GF-D8 (cell line): ENCODE data around the gene SLC24A3.

Source experiments
- DNase-seq: peaks from one replicate; lab custom pipeline; 2025; lab: John Stamatoyannopoulos, UW

SLC24A3 gene

DNA sequence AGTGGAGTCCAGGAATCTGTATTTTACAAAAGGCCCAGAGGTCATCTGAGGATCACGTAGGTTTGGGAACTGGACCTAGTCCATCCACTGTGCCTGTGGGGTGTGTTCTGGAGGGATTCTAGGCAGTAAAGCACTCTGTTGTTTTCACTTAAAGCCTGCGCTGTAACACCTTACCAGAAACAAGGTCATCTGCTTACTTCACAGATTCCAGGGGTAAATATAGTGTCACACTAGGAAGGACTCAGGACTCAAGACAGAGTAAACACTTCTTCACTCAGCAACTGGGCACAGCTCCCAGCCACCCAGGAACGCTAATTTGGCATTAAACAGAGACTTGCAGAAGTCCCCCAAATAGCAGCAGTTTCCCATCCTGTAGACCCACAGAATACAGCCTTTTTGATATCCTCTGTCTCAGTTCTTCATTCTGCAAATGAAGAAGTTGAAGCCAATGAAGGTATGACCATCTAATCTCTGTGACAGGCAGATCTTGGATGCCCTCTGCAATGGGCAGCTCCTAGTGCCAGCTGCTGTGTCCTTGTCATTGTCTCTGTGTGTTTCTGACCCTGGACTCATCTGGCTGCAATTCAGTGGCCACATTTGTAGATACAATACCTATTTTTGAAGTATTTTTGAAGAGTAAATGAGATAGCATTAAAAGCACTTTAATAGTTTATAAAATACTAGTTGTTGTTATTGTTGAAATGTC is 129.1 kb downstream of the SLC24A3 start:
- no peak for DNase-seq

DNA sequence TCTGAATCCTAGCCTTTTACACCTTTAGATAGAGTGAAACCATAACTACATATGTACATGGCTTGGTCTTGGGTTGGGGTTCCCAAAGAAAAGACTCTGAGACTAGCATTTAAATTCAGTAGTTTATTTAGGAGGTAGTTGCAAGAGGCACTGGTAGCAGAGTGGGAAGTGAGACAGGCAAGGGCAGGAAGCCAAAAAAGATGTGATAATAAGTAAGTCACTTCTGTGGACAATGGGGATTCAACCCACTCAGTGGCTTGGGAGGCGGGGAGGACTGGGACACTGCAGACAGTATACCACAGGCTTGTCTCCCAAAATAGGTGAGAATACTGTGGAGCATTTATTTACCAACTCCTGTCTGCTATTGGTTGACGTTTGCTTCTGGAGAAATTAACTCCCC is 131.9 kb downstream of the SLC24A3 start:
- DNase-seq: no peak

DNA sequence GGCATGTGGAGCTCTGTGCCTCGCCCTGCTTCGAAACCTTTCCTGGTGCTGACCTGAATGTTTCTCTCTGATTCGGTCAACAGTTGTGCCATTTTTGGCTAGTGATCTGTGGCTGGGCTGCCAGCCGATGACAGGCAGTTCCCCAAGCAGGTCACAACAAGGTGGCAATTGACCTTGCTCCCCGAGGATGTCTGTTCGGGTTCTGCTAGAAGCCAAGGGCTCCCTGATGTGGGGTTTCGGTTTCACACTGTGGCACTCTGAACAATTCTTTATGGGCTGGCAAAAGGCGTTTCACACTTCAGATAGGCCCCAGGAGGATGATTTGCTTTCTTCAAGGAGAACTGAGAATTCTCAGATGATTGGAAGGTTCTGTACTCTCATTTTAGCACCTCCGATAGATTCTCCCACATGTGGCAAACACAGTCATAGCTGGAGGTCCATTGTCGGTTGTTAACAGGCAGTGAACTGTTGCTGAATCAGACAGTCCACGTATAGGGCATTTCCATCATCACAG is 135.6 kb downstream of the SLC24A3 start:
- DNase-seq: no peak

DNA sequence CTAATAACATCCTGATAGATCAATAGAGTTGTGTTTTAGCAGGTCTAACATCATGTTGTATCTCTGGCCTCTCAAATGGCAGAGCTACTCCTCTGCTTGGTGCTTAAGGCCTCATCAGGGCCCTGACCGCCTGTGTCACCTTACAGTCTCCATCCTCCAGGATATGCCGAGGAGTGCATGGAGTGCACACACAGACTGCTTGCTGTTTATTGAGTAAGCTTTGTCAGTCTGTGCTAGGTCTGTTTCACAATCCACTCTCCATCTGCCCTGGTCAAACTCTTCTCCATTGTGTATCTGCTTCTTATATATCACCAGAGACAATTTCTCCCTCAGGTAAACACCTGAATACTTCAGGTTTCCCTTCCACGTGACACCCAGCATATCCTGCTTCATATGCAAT is 136.1 kb downstream of the SLC24A3 start:
- no peak for DNase-seq

DNA sequence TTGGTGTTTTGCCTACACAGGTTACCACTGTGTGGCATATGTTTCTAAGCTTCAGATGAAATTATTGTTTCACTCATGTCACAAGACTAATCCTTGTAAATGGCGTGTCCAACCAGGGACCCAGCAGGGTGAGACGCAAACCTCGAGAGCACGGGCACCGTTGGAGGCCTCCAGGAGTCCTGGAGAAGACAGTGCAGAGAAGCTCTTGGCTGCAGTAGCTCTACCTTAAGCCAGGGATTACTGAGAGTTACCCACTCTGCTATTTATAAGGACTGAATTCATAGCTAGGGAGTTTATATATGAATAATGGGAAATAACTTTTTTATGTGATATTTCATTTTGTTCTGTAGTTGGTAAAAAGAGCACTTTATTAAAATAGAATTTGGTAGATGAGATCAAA is 137.4 kb downstream of the SLC24A3 start:
- no peak for DNase-seq

DNA sequence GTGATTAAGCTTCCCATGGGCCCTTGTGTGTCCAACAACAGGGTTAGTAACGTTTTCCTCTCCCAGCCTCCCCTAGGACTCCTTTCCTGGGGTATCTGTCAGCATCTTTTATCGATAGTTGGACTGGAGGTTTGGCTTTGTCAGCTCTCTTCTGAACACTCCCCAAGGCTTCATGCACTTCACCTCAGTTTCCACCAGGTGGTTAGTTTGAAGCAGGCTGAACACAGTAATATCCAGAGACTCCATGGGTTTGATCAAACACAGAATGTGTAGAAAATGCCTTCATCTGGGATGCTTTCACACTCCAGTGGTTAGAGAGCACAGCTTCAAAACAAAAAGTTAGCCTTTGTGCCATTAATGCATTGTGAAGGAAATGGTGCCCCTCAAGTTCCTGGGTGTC is 139.1 kb downstream of the SLC24A3 start:
- DNase-seq: no peak

DNA sequence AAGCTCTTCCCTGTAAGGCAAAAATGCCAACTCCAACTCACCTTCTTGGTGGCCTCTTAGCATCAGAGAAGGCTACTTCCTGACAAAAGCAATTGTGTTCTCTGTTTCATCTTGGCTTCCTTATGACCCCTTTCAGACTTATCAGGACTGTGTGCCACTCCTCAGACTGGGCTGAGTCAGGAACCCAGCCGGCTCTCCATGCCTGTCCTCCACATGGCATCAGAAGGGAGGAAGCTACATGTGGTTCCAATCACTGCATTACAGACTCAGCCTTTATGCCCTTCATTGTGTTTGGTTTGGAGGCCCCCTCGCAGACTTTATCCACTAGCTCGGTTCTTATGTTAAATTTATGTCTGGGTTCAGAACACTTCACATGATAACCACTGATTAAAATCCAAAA is 142.5 kb downstream of the SLC24A3 start:
- DNase-seq: no peak

DNA sequence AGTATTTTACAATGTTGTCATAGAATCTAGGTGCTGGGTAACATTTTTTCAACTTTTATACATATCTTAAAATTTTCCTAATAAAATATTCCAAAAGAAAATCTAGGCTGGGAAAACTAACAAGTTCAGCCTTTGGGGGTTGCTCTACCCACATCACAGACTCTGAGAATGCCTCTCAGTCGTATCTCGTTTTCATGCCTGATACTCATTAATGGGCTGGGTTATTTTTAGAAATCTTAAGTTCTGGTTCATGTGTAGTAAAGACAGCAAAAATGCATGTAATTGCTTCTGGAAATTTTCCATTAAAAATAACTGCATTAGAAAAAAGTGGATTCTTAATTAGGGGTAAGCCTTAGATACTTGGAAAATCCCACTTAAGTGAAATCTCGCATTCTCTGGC is 149.3 kb downstream of the SLC24A3 start:
- DNase-seq: no peak

DNA sequence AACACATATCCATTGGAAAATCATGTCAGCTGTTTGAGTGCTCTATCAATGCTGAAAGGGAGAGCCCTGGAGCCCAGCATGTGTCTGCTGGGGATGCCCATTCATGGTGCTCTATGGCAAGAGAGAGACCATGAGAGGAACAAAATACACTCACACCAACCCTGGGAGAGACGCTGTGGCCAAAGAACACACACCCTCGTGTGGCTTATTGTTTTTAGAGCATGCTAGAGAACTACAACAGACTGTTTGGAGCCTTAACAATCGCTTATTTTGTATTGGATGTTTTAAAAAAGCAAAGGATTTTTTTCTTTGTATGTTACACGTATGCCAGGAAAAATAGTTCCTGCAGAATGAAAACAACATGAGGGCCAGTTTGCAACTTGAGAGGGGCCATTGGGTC is 151.0 kb downstream of the SLC24A3 start:
- no peak for DNase-seq

DNA sequence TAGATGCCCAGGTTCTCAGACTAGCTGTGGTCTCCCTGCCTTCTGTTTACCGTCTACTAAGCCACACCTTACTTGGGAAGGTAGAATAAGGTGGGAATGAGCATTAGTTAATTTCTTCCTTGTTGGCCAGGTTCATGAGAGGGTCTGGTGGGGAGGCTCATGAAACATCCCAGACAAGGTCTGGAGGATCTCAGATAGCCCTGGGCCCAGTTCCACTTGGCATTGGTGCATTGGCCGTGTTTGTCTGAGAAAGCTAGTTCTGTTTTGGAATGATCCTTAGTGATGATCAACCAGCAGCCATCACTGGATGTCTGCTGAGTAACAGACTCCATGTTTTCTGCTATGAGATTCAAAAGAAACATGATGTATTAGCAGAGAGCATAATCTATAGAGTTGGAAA is 155.1 kb downstream of the SLC24A3 start:
- no peak for DNase-seq

DNA sequence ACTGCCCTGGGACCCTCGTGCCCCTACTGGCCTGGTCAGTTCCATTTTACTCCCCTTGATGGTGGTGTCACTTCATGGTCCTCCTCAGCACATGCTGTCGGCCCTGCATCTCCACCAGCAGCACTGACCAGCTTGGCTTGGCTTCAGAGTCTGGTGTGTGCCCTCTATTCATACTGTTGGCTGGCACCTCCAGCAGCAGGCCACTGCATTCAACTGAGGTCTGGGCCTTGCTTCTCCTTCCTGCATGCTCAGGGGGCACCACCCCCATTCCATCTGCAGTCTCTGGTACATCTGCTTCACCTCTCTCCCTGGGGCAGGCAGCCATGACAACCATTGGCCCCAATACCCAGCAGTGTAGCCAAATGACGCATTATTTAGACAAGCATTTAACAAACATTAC is 155.9 kb downstream of the SLC24A3 start:
- no peak for DNase-seq

DNA sequence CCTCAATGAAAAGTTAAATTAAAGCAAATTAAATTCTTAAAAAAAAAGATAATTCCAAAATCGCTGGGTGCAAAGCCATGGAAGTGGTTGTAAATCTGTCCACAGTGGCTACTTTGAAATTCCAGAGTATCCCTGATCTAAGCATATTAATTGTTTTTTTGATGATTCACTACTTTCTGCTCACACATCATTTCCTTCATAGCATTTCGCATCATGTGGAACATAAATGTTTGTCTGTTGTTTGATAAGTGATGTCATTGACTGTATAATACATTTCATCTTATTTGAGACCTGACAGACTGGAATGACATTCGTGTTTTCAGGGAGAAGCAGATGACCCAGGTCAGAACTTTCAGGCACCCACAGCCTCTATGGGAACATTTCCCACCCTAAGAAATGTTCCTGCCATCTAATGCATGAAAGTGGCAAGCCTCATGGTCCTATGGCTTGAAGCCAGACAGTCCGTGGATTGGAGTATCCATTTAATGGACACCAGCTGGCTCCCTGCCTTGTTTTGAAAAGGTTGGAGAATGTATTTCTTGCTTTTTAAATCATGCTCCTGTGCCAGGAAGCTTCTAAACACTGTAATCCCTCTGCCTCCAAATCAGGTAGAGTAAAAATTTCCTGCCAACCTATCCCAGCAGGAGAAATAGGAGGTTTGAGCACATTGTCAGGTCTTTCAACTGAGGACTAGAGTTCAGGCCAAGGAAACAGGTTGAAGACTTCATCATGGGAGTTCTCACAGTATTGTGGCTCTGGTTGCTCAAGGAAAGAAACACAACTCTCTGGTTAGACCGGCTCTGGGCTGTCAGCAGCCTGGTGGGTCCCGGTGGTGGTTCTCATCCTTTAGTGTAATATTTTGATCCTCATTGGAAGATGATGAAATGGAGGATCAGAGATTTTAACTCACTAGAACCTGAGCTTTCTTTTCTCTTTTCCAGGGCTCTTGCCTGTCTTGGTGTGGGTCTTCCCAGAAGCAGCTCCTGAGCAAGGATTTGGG is 157.9 kb downstream of the SLC24A3 start:
- DNase-seq: no peak

DNA sequence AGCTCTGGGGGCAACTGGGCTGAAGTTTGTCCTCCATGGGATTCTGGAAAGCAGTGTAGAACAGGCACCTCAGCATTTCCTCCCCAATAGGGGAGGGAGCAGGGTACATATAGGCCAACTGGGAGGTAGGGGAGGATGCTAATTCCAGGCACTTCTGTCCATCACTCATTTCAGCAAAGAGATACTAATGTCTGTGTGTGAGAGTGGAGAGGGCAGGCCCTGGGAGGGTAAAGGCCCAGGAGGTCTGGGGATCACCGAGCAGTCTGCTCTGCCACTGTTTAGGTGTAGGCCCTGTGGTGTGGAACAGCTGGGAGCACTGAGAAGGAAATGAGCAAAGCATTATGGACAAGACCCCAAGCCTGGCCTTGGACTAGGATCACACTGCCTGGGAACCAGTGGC is 158.7 kb downstream of the SLC24A3 start:
- DNase-seq: no peak

DNA sequence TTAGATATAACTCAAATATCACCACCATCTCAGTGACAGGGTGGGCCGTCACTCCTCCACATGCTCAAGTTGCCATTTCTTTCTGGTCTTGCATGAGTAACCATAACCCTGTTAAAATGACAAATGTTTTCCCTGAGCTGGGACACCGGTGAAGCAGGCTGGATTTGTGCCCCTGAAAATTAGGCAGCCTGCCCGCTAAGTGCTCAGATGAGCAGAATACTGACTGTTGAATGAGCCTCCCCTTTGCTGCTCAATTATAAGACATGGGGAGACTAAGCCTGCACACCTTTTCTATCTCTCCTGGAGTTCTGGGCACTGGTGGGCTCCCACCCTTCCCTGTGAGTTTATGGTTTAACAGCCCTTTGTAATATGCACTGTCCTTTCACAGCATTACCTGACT is 161.8 kb downstream of the SLC24A3 start:
- no peak for DNase-seq

DNA sequence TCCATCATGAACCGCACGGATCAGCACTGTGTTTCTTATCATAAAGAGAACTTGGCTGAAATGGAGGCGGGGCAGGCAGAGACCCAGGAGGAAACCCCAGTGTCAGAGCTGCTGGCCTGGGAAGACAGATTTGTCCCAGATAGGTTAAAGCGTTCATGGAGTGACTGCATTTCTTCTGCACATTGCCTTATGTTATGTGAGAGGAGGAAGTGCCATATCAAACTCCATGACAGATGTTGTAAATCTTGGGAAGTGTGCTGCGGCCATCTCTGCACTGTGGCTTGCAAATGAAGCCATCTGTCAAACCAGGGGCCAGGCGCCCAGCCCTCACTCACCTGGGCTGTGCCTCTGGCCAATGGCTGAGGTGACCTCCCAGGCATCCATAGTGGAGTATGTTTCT is 163.0 kb downstream of the SLC24A3 start:
- no peak for DNase-seq

DNA sequence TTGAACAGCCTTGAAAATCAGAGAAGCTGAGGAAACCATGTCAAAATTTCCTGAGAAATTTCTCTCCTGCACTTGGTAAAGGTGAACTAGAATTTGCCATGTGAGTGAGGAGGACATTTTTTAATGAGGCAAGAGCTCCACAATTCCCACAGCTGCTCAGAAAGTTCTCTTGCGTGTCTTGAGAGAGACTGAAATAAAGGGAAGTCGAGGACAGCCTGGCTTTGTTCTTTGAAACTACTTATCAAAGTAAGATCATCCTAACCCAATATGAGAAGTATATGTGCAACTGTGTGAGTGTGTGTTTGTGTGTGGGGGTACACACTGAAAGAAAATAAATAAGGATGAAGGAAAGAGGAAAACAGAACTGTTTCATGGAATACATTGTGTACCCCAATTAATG is 163.4 kb downstream of the SLC24A3 start:
- DNase-seq: no peak

DNA sequence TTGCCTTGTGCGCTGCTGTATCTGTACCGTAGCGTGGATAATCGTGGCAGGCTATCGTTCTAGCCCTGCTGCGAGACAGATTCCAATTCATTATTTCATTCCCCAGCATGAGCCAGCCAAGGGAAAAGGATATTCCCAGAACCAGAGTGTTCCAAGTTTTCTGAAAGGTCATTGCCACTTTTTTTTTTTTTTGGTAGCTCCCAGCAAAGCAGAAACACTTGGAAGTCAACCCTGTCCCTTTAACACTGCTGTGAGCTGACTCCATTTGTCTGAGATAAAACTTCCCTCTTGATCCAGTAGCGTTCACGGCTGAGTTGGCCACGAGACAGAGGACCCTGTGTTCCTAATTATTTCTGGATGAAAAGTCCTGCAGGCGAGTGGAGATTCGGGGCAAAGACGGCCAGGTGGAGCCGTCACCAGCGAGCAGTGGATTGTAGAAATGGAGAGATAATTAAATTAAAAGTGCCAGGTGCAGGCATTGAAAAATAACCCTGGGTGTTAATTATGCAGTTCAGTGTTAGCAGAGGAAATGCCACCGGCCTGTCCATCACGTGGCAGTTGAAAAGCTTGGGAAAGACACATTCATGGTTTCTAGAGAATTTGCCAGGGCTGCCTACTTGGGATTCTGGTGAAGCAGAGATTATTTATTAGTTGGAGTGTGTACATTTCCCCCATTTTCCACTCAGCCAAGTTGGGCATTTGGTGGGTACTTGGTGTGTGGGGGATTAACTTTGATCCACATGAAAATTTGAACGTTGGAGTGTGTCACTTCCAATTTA is 164.2 kb downstream of the SLC24A3 start:
- DNase-seq: no peak

DNA sequence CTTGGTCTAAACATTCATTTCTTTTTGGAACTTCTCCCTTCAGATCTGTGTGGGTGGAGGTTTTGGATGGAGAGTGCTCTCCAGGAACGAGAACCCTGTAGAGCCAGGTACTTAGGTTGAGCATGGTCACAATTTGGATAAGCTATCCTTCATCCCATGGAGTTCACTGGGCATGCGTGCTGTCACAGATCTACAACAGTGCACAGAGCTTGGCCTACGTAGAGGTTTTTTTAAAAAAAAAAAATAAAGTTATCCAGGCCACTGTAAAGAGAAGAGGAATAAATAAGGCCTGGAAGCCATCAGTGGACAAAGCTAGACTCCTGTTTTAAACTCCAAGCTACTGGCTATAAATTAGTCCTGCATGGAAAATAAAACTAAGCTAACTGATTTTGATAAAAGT is 165.6 kb downstream of the SLC24A3 start:
- no peak for DNase-seq

DNA sequence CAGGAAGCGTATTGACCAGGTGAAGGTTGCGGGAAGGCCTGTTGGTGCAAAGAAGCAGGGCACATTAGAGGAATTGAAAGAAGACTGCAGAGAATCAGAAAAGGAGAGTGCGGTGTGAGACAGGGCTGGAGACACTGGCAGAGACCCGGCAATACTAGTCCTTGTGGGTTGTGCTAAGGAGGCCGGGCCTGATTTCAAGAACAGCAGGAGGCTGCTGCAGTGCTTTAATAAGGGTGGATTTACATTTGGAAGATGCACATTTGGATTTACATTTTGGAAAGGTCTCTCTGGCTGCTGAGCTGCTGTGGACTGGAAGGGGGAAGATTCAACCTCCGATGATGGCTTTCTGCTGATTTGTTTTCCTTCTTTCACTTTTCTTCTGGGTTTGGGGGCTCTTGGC is 167.8 kb downstream of the SLC24A3 start:
- no peak for DNase-seq

DNA sequence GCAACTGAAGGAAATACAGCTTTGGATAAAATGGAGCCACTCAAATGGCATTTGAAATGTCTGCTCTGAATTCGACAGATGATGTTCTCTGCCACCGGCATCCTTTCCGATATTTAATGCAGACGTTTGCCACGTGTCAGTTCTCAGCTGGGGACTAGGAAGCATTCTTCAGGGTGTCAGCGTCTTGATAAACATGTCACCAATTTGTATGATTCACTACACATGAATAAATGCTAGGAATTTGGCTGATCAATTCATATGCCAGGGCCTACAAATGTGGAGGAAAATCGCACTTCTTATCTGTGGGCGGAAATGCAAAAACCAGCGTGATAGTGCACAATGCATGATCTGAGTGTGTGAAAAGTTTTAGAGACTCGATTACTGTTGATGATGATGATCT is 169.5 kb downstream of the SLC24A3 start:
- DNase-seq: no peak

DNA sequence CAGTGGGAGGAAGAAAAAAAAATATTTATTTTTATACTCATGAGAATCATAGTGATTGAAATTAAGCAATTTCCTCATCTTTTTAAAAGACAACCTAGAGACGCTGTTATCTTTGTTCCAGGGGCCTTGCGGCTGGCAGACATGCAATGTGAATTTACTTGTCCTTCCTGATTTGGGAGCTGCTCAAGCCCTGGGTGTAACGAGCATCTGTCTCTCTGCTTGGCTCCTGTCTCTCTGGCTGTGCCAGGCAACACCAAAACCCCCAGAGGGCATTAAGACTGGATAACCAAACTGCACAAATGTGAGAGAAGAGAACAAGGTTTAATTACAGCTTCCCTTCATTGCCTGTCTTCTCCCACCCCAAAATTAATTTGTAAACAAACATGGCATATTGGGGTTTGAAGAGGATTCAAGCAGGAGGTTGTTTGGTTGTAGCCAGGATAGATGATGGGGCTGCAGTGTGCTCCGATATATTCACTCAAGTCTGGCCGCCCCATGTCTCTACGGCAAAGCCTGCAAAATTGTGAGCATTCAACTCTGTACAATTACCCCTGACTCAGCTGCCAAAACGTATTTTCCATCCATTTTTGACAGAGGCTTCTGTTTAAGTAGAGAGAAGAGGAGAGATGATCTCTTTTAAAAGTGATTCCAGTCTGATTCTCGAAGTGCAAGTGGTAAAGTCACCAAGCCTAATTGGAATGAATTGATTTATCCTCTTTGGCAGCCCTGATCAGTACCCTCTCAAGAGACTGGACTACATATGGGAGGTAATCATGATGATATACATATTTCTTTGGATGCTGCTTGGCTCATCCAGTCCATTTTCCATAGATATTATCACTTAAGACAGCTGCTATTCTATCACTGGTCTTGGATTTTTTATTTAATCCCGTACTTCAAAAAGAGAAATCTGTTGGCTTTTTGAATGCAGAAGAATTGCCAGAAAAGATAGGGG is 170.2 kb downstream of the SLC24A3 start:
- DNase-seq: no peak
